GM21367 (cell line): ENCODE data around the gene SMCR8.
A peak's percentile ranks its signal among the peaks of the same experiment; 100 is the strongest.
"Not testable (repeated sequence)": the region's sequence is repeated elsewhere in the genome, so short reads cannot be mapped to it uniquely, and the experiment has no call there.

Experiments
- ATAC-seq: cut with Tn5 transposase; IDR thresholded peaks from one replicate; pipeline ENCODE4 v1.9.1; 2021; ENCODE audit not compliant: unreplicated experiment

The SMCR8 gene, protein sequence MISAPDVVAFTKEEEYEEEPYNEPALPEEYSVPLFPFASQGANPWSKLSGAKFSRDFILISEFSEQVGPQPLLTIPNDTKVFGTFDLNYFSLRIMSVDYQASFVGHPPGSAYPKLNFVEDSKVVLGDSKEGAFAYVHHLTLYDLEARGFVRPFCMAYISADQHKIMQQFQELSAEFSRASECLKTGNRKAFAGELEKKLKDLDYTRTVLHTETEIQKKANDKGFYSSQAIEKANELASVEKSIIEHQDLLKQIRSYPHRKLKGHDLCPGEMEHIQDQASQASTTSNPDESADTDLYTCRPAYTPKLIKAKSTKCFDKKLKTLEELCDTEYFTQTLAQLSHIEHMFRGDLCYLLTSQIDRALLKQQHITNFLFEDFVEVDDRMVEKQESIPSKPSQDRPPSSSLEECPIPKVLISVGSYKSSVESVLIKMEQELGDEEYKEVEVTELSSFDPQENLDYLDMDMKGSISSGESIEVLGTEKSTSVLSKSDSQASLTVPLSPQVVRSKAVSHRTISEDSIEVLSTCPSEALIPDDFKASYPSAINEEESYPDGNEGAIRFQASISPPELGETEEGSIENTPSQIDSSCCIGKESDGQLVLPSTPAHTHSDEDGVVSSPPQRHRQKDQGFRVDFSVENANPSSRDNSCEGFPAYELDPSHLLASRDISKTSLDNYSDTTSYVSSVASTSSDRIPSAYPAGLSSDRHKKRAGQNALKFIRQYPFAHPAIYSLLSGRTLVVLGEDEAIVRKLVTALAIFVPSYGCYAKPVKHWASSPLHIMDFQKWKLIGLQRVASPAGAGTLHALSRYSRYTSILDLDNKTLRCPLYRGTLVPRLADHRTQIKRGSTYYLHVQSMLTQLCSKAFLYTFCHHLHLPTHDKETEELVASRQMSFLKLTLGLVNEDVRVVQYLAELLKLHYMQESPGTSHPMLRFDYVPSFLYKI

DNA sequence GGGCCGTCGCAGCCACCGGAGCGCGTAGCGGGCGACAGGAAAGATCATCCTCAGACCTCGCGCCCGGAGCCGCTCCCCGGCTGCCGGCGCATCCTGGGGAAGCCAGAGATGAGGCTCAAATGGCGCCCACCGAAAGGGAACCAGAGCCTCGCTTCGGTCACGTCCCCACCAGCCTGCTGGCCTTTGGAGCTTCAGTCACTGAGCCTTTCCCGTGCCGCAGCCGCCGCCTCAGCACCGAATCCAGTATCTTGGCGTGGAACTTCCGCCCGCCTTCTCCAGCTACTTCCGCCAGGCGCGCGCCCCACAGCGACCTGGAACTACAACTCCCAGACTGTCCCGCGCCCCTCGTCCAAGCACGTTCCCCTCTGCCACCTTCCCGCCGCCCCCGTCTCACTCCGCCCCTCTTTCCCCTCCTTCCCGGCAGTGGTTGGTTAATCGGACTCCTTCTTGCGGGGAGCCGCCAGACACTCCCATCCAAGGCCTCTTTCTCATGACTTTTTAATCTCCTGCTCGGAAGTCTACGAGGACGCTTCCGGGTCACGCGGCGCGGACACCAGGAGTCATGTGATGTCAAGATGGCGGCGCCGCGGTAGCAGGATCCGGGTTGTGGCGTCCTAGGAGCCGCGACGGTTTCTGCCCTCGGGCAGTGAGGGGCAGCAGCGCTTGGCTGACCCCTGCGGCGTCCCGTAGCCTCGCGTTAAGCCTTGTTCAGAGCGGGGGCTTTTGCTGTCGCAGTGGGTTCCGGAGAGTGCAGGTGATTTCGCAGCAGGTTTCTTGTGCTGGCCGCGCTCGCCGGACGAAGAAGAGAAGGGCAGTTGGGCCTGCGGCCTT, at the start of gene SMCR8, which contains the start of gene TOP3A:
SMCR8 (plus strand) TSS at position 563 of the 831 bp plus-strand sequence. CDS start 497 bp downstream, outside the sequence.
TOP3A (minus strand) TSS at position 264 of the 831 bp plus-strand sequence; CDS start at position 48, 216 bp downstream.
- ATAC-seq, result peak; percentile 65

DNA sequence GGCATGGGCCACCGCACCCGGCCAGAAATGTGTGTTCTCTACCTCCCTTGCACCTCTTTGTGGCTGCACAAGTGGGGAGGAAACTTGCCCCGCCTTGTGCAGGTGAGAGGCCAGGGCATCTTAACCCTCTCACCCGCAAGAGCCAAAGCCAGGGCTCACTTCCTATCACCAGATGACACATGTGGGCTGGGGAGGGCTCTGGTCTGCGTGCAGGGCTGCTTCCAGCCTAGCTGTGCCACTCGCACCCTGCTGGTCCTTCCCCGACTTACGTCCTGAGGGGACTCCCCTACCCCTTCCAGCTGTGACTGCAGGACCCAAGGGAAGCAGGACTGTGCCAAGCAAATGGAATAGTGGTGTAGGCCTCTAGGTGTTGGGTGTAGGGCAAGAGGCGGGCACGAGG, 47.7 kb upstream of the SMCR8 start:
- ATAC-seq, result no peak

DNA sequence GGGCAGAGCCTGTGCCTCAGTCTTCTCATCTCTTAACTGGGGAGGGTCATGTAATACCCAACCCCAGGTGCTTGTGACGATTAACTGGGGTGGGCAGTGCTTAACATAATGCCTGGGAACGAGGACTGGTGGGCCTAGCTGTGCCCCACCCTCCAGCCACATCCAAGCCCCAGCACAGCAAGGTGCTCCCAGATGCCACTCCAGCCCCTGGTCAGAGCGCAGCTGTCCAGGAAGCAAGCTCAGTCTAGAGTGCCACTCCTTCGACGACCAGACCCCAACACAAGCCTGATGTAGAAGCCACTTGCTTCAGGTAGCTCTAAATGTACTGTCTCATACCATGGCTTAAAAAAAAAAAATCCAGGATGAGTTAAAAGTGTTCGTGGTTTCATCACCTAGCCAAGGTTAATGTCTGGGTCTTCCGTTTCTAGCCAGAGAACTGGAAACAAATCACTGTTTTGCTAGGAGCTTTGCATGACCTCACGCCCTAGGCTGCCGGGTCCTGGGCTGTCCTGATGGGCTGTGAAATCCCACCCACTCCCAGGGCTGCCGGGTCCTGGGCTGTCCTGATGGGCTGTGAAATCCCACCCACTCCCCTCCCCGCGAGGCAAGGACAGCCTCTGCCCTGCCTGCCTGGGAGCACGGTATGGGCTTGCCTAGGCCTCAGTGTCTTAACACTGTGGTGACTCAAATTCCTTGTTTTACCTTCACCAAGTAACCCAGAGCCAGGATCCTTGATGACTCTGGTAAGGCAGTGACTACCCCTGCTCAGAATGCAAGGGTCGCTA, 47.0 kb upstream of the SMCR8 start:
- no peak for ATAC-seq

DNA sequence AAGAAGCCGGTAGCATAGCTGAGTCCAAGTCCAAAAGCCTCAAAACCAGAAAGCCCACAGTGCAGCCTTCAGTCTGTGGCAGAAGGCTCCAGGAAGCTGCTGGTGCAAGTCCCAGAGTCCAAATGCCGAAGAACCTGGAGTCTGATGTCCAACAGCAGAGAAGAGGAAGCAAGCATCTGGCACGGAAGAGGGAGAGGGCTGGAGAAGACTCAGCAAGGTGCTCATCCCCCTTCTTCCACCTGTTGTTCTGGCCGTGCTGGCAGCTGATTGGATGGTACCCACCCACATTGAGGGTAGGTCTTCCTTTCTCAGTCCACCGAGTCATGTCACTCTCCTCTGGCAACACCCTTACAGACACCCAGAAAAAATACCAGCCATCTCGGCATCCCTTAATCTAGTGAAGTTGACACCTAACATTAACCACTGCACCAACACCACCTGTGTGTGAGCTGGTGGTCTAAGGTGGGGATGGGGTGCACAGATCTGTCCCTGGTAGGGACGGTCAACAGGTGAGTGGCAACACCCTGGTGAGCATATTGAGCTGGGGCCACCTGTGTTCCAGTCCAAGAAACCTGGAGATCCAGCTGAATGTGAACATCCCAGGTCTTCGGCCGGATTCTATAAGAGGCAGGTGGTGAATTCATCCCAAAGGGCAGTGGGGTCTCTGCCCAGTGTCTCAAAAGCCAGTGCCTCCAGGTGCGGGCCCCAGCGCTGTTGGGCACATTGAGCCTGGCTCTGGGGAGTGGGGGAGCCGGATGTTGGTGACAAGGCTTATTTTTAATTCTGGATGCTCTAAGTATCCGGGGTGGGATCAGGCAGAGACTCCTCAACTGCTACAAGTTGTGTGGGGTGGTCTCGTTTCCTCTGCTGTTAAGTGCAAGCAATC, 44.8 kb upstream of the SMCR8 start:
- no peak for ATAC-seq

DNA sequence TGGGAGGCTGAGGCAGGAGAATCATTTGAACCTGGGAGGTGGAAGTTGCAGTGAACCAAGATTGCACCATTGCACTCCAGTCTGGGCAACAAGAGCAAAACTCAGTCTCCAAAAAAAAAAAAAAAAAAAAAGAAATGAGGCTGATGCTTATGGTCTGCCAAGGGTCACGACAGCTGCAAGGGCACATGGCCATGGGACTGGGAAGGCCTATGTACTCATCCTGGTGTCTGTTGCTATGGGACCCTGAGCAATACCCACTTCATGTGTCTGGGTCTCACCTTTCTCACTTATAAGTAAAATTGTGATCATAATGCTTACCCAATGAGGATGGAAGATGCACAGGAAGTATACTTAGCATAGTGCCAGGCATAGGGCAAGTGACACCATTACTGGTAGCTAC, 38.0 kb upstream of the SMCR8 start:
- ATAC-seq, result no peak

DNA sequence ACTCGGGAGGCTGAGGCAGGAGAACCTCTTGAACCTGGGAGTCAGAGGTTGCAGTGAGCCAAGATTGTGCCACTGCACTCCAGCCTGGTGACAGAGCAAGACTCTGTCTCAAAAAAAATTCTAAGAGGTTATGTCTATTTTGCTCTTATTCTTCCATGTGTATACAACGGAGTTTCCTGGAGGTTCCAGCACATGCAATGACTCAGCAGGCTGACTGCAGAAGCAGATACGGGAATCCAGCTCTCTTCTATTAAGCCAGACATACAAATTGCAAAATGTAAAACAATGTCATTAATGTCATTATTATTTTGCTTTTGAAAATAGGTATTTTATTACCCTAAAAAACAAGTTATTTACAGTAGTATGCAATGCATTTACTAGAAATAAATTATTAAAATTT, 36.2 kb upstream of the SMCR8 start:
- no peak for ATAC-seq

DNA sequence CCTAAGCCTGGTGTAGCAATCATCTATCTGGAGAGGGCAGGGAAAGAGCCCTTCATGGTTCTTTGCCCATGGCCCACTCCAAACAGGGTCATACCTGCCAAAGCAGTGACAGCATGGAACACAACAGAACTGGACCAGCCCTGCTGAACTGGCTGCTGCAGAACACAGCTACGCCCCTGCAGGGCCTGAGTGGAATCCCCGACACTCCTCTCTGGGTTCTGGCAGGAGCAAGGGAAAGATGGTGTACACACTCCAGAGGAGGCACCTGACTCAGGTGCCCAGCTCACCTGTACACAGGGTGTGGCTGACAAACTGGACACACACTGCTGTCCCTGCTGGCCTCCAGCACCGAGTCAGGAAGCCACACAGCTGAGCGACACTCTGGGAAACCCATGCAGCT, 34.8 kb upstream of the SMCR8 start:
- ATAC-seq, result no peak

DNA sequence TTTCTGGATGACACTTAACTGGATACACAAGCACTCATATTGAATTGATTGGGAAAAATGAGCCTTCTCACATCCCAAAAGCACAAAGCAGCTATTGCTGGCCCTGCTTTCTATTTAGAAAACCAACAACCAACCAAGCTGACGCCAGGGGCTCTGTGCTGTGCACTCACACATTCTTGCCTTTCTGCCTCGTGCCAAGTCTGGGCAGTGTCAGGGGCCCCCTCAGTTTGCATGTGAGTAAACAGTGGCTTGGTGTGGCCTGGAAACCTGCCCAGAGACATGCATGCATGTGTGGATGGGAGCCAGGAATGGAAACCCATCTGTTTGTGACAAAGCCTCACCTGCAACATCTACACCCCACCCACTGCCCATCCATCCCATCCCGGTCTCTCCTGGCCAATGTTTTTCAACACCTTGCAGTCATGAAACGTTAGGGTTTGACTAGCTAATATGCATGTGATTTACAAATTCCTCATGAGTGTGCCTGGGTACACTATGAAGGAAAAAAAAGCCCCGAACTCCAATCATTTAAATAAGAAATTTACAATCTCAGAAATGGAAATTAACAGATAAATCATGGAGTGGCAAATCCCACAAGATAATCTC, 34.2 kb upstream of the SMCR8 start:
- ATAC-seq, result no peak

DNA sequence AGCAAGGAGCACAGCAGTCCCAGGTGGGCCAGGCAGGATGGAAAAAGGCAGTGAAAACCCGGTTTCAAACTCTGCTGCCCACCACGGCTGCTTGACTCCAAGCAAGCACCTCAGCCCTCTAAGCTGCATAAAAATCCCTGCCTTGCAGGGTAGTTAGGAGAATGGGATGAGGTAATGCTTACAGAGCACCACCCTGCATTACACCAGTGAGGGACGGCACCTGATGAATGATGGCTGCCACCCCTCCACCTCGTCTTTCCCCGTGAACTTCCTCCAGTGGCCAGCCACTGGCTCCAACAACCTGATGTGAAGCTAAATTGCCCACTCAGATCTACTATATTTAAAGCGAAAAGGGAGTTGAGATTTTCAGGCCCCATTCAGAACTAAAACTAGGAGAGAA, 33.3 kb upstream of the SMCR8 start:
- ATAC-seq, result no peak

DNA sequence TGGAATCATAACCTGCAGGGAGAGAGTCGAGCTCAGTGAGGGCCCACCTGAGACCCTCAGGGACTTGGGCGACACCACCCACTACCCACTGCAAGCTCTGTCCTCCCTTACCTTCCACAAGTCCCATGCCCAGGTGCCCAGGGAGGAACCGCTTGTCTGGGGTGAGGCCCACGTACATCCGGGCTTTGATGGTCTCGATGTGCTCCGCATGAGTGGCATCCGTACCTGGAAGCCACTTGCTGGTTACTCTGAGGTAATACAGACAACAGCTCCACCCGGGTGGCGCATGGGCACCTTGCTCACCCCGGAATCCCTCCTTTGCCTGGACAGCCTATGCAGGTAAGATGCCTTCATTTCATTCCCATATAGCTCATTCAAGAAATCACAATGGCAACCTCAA, 29.8 kb upstream of the SMCR8 start:
- ATAC-seq, result no peak

DNA sequence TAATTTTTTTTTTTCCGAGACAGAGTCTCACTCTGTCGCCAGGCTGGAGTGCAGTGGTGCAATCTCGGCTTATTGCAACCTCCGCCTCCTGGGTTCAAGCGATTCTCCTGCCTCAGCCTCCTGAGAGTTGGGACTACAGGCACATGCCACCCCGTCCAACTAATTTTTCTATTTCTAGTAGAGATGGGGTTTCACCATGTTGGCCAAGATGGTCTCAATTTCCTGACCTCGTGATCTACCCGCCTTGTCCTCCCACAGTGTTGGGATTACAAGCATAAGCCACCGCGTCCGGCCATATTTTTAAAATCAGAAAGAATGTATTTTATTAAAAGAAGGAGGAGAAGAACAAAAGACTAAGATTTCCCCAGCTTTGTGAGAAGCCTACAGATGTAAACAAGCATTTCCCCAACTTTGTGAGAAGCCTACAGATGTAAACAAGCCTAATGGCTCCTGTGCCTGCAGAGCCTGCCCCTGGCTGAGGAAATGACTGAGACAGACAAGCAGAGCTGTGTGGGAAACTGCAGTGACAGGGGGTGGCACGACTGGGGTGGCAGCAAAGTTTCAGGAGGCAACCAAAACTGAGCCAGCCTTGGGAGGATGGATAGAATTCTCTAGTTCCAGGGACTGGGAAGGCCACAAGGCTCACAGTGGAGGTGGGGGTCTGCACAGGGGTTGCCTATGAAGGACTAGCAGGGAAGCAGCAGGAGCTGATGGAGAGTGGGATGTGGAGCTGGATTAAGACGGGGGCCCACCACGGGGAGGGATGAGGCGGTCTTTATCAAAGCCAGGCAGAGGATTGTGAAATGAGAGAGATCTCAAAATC, 23.2 kb upstream of the SMCR8 start:
- ATAC-seq, result no peak

DNA sequence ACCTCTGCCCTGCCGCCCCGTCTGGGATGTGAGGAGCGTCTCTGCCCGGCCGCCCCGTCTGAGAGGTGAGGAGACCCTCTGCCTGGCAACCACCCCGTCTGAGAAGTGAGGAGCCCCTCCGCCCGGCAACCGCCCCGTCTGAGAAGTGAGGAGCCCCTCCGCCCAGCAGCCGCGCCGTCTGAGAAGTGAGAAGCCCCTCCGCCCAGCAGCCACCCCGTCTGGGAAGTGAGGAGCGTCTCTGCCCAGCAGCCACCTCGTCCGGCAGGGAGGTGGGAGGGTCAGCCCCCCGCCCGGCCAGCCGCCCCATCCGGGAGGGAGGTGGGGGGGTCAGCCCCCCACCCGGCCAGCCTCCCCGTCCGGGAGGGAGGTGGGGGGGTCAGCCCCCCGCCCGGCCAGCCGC, 17.0 kb upstream of the SMCR8 start:
- ATAC-seq, result not testable (repeated sequence)

DNA sequence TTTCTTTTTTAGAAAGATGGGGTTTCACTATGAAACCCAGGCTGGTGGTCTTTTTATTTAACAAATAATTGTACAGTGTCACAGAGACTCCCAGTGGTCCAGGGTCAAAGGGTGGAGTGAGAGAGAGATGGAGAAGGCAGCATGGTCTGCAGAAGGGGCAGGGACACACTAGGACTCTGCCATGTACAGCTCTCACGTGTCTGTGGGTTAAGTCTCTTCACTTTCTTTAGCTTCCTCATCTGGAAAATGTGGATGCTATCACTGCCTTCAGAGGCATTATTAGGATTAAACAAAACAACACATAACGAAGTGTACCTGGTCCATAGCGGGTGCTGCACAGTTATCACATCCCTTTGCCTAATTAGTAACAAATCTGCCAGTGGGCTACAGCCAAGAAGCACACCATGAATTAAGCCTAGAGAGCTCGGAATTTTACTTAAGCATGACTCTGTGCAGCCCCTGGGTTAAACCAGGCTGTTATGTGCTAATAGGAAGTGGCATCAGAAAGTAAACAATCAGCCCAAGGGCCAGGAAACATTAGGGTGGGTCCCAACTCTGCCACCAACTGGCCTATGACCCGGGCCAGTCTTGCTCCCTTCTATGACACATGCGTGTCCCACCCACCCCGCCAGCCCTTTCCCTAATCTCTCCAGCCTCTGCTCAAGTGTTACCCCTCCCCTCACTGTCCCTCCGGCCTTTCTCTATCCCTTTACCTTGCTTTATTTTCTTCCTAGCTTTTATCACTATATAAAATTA, 14.2 kb upstream of the SMCR8 start:
- no peak for ATAC-seq

DNA sequence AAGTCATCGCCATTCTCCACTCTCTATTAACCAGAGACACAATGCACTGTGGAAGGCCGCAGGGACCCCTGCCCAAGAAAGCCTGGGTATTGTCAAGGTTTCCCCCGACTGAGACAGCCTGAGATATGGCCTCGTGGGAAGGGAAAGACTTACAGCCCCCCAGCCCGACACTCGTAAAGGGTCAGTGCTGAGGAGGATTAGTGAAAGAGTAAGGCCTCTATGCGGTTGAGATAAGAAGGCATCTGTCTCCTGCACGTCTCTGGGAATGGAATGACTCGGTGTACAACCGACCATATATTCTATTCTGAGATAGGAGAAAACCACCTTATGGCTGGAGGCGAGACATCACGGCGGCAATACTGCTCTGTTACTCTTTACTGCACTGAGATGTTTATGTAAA, 11.9 kb upstream of the SMCR8 start:
- ATAC-seq, result not testable (repeated sequence)

DNA sequence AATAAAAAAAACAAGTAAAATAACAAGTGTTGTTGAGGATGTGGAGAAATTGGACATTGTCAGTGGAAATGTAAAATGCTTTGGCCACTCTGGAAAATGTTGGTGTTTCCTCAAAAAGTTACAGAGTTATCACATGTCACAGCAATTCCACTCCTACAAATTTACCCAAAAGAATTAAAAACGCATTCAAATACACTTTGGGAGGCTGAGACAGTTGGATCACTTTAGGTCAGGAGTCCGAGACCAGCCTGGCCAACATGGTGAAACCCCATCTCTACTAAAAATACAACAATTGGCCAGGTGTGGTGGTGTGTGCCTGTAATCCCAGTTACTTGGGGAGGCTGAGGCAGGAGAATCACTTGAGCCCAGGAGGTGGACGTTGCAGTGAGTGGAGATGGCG, 5.9 kb upstream of the SMCR8 start:
- no peak for ATAC-seq

DNA sequence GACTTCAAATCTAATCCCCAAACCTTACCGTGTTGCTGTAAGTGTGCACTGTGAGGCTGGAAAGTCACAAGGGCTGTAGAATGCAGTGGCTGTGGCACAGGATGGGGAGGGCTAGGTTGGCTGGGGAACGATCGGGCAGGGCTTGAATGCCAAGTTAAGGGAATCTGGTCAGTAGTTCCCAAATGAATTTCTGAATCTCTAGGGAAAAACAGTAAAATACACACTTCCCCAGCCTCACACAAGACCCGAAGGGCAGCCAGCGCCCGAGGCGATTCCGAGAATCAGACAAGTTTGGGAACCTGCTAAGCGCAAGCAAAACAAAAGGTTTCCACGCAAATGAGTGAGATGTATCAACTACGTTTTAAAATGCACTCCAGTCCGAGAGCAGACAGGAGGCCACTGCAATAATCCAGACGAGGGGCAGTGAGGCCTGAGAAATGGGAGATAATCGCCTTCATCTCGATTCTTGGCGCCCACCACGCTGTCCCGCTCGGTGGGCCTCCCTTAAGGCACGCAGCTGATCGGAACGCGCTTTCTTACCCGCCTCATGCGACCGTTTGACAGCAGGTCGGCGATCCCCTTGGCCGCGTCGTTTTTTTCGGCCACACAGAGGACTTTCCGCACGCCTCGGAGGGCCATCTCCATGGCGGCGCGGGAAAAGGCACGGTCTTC, 898 bp upstream of the SMCR8 start:
- no peak for ATAC-seq

DNA sequence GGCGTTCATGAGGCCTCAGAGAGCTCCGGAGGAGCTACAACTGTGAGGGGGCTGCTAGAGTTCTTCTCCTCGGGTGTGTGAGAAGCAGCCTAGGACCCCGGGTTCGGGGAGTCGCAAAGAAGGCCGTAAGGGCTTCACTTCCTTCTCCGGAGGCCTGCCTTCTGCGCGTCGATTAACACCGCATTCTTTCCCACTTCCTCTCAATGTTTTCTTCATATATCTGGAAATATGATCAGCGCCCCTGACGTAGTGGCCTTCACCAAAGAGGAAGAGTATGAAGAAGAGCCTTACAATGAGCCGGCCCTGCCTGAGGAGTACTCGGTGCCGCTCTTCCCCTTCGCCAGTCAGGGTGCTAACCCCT, 449 bp downstream of the SMCR8 start:
- peak; percentile 8 for ATAC-seq
